NCI-H2227 (cell line): Measurements from ENCODE around the gene WNK2.

Experiments used
- DNase-seq: peaks from one replicate; lab custom pipeline; 2025; ENCODE audit not compliant: unreplicated experiment; lab: John Stamatoyannopoulos, UW

Gene WNK2

DNA sequence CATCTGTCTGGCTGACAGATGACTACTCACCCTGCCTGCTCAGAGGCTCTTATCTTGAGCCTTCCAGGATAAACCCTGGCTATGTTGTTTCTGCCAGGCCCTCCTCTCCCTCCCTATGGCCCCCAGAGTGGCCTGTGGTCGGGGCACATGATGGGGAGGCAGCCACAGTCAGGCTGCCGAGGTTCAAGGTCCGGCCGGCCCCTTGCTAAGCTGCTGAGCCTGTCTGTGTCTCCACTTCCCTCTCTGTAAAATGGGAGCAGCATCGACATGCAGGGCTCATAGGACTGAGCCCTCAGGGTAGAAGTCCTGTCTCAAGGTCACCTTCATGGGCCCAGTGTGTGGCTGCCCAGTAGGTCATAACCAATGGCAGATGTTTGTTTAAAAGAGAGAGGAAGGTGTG is 28.5 kb downstream of the WNK2 start:
- no peak for DNase-seq

DNA sequence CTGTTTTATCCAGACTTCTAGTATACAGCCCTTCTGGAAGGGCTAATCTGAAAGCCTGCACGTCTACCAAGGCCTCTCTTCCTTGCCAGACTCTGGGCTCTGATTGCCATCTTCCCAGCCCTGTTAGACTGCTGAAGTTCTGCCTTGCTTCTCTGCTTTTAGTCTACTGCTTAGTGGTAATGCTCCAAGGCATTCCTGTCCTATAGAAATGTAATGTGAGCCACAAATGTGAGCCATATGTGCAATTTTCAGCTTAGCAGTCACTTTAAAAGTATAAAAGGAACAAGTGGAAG is 32.1 kb downstream of the WNK2 start:
- DNase-seq: no peak

DNA sequence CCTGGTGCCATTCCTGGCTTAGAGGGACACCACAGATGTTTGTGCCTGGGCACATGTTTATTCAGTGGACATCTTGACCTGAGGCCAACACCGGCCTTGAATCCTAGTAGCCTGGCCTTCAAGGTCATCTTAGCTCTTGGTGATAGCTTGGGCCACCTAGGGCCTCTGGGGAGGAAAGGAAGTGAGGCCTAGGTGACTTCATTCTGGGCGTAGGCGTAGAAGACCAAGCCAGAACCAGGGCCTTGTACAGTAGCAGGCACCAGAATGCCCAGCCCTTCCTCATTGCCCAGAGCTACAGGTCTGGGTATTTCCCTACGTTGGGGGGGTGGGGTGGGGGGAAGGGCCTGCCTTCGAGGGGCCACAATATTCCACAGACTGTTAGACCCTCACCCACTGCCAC is 33.8 kb downstream of the WNK2 start:
- DNase-seq: no peak

DNA sequence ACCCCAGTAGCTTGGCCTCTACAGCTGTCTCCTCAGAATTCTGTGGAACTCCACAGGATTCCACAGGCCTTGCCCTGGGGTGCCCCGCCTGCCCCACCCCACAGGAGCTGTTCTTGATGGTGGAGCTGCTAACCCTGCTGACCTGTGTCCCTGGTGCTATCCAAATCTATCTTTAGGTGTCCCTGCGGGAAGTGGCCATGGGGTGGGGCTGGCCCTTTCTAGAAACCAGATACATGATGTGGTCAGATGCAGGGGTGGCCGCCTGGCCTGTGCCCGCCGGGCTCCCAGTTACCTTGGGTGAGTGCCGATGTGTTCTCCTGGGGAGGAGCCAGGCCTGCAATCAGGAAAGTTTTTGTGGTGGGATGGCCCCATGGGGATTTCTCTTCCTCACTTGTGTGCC is 34.2 kb downstream of the WNK2 start:
- DNase-seq: no peak

DNA sequence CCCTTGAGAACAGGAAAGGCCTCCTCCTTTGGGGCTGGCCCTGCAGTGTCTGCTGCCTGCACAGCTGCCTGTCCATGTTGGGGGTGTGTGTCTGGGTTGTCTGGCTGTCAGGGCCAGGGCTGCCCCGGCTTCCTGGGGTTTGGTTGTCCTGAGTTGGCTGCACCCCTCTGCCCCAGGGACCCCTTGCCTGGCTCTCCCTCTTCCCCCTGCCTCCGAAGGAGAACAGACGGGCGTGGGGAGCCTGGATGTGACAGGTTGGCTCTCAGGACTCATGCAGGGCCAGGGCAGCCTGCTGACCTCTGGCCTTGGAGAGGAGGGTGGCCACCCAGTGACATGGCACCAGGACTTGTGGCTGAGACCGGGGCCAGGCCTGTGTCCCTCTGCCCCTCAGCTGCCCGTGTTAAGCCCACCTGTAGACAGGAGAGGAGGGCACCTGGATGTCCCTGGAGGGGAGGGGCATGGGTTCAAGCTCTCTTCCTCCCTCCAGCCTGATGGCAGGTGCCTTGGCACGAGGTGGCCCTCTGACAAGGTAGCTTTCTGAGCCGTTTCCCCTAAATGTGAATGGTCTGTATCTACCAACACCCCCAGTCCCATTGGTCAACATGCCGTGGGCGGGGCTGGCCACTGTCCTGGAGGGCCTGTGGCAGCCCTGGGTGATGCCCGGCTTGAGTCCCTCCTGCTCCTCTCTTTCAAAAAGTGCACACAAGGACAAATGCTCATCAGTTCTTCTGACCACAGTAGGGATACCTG is 34.9 kb downstream of the WNK2 start:
- DNase-seq: no peak

DNA sequence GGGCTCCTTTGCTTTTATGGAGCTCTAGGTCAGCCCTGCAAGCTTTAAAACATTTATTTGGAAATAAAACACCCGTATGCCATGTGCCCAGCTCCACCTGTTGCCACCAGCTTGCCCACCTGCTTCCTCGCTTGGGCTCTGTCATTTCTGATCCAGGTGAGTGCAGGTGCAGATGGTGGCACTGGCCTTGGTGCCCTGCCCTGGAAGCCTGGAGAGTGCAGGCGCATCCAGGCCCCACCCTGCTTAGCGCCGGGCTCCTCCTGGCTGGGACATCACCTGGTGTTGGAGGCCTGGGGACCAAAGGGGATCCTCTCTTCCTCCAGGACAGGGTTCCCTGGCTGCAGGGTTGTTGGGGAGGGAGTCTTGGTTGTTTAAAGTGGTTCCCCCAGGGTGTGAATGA is 35.8 kb downstream of the WNK2 start:
- DNase-seq: no peak

DNA sequence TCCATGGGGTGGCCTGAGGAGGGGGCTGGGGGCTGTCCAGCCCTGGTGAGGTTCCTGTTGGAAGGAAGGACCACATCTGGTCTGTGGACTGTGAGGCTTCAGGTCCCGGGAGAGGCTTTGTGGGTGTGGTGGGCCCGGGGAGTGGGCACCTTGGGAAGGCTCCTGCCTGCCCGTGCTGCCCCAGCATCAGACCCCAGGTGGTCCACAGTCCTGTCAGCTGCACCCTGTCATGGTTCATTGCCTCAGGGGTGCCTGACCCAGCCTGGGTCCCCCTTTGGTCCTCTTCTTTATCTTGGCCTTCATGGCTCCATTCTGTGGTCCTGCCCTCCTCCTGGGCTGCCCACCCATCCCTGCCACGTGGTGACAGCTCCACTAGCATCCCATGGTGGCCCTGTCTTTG is 36.7 kb downstream of the WNK2 start:
- no peak for DNase-seq

DNA sequence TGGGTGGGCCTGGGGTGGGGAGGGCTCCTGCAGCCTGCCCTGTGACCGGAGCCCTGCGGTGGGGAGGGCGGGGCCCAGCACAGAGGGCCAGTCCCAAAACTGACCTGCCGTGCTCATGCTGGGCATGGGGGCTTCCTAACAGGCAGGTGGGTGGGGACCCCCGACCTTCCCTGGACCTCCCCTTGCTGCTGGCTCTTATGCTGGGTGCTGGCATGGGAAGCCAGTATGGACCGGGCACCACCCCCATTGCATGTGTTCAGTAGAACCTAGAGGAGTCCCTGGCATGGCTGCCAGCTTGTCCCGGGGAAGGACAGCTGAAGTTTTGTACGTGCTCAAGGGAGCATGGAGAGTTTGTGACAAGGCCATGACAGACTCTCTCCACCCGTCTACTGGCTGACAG is 37.1 kb downstream of the WNK2 start:
- no peak for DNase-seq

DNA sequence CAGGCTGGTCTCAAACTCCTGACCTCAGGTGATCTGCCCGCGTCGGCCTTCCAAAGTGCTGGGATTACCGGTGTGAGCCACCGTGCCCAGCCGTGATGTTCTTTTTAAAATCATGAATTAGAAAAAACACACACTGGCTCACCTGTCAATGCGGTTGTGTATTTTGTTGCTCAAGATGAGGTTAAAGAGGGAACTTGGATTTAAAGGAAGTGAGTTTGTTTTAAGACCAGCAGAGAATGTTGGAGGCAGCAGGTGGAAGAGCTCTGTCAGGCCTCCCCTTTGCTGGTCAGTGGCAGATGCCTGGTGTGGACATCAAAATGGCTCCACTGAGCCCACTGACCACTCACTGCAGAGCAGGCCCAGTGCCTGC is 38.9 kb downstream of the WNK2 start:
- DNase-seq: no peak

DNA sequence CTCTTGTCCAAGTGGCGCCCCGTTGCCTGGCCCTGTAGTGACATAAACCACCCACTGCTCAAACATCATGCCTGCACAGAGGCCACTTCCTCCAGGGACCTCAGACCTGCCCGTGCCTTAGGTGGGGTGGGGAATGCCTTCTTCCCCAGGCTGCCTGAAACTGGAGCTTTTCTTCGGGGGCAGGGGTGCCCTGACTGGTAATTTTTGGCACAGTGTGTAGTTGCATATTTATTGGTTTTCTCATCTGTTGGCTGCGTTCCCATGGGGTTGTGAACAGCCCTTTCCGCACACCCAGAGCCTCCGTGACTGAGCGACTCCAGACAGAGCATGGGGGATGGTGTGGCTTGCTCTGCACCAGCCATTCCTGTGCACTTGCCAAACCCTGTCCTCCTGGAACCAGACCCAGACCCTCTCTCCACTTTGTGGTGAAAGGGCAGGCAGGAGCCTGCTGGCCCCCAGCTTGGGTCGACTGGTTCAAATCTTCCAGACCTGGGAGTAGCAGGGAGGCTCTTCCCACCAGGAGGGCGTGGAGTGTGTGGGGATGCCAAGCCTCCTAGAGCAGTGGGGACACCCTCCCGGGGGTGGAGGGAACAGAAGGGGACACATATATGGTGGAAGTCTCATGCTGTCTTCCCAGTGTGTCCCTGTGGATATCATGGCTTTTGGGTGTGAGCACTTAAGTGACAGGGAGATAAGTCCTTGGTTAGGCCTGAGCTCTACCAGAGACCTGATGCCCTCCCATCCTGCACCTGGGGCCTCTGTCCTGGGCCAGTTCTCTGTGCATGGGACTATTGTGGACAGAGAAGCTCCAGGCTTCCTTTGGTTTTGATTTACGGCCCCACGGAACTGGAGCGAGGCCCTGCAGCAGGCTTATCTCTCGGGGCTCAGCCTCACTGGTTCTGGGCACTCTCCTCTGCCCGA is 39.6 kb downstream of the WNK2 start:
- no peak for DNase-seq

DNA sequence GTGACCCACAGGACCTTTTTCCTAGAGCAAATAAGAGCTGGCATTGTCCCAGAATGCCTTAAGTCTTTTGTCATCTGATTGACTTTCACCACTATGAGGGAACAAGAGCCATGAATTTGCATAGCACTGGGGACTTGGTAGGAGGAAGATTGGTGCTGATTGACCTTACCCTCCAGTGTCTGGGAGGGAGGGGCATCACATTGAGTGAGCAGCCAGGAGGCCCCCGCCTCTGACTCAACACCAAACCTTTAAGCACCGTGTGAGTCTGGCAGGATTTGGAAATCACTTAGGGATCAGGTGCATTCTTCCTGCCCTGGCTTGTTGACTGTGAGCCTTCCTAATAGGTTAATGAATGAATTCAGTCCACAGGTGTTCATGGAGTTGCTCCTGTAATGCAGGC is 40.7 kb downstream of the WNK2 start:
- DNase-seq: no peak

DNA sequence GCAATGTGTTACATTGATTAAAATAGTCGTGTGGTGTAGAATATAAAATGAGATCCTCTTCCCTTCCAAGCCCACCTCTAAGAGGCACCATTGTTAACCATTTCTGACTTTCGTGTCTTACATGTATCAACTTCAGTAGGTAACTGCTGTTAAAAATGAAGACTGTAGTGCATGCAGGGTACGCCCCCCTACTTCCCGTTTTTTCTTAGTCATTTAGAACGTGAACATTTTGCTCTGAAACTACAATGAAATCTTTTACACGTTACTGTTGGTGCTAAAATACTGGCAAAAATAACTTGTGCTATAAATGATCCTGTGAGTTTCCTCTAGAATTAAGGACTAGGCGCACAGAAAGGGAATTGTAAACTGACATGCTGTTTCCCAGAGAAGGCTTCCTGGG is 41.5 kb downstream of the WNK2 start:
- DNase-seq: no peak

DNA sequence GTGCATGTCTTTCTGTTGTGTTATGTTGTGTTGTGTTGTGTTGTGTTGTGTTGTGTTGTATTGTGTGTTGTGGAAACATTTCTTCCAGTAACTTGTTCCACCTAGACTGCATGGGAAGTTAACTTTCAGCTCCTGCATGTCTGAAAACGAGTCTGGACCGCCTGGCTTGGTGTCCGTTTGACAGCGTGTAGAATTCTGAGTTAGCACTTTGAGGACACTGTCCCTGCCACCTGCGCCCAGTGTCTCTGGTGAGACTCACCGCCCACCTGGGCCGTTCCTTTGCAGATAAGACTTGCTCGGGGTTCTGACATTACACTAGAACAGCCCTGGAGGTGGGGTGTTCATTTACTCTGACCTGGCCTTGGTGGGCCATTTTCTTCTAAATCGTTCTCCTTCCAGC is 42.0 kb downstream of the WNK2 start:
- no peak for DNase-seq

DNA sequence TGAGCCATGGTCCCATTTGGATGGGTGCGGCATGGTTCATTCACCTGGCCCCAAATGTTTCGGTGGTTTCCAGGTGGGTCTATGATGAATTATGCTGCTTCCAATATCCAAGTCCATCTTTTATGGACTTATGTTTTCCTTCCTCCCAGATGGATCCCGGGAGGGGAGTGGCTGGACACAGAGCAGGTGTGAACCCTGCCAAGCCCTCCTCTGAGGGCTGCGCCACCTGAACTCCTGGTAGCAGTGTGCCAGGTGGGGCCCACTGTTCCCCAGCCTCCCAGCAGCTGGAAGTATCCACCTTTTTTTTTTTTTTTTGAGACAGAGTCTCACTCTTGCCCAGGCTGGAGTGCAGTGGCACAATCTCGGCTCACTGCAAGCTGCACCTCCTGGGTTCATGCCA is 42.9 kb downstream of the WNK2 start:
- no peak for DNase-seq

DNA sequence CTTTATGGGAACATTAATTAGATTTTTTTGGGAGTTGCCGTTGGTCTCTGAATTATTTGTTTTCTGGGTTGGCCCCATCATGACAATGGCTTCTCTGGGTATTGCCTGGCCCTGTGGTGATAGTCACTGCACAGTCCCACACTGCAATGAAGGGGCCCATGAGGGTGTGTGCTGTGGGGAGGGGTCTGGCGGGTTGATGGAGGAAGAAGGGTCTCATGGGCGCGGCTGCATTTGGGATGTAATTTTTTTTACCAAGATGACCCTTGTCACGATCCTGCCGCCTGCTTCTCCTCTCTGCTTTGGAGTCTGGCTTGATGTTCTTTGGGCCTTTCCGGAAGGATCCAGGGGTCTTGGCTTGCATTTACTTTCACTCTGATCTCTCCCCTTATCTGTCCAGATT is 44.1 kb downstream of the WNK2 start:
- DNase-seq: no peak

DNA sequence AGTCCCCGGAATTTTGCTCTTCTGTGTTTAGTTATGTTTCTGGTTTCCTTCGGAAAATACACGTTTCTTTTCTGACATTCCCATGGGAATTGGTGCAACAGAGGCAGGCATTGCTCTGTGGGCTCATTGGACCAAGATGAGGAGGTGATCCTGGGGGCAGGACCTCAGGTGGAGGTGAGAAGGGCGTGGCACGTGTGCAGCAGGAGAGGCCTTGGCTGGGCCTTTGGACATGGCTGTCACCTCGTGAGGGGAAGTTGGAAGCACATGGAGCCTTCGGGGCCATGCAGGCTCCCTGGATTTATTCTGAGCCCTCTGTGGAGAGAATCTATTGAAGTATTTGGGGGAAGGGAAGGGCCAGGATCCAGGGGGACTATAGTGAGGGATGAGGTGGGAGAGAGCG is 44.5 kb downstream of the WNK2 start:
- no peak for DNase-seq

DNA sequence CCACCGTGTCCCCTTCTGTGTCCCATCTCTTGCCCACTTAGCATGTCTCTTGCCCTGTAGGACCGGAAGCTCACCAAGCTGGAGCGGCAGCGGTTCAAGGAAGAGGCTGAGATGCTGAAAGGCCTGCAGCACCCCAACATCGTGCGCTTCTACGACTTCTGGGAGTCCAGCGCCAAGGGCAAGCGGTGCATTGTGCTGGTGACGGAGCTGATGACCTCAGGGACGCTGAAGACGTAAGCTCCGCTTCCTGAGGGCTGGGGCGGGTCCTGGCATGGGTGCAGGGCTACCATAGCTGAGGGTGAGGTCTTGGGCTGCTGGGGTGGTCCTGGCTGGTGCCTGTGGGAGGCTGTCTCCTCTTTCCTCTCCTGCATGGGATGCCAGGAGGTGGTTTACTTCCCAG is 45.7 kb downstream of the WNK2 start:
- DNase-seq: no peak

DNA sequence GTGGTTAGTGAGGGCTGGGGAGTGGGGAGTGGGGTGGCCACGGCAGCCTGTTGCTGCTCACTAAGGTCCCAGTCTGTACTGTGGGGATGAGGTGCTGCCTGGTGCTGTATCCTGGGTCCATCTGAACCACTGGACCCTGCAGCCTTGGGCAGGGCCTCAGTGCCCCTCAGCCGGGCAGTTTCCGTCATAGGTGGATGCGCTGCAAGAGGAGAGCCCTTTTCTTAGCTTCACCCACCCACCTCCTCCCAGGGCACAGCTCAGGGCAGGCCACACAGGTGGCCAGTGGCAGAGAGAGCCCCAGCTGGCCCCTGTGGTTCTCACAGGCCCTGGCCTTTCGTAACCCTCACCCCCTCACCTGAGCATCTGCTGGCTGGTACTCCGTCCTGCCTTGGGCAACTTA is 46.2 kb downstream of the WNK2 start:
- no peak for DNase-seq

DNA sequence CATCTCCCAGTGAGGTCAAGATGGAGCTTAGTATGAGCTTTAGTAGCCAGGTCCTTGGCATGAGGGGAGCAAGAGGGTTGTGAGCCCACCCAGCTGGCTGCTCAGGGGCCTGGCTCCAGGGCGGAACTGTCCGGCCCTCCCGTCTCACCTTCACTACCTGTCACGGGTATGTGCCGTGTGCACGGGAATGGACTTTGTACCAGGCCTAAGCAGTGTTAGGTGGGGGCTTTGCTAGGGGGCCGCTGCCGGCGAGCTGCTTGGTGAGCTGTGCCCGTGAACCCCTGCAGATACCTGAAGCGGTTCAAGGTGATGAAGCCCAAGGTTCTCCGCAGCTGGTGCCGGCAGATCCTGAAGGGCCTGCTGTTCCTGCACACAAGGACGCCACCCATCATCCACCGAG is 46.7 kb downstream of the WNK2 start:
- no peak for DNase-seq

DNA sequence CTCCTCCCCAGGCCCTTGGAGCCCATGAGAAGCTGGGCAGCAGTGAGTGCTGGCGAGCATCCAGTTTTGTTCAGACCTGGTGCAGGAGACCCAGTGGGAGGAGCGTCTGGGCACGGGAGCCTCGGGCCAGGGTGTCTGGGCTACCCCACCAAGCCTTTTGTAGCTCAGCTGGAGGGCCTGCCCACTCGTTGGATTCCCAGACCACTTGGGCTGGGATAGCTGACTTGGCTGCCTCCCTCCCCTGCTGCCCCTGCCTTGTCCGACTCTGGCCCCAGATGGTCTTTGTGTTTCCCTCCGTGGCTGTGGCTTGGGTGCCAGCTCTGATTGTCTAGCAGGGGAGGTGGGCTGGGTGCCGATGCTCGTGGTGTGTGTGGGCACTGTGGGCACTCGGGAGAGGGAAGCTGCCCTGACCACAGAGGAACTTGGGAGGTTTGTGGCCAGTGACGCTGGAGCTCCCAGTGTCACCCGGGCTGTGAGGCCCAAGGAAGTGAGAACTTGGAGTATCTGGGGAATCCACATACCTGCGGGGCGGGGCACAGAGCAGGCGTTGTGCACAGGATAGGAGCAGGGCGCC is 47.3 kb downstream of the WNK2 start:
- DNase-seq: no peak

DNA sequence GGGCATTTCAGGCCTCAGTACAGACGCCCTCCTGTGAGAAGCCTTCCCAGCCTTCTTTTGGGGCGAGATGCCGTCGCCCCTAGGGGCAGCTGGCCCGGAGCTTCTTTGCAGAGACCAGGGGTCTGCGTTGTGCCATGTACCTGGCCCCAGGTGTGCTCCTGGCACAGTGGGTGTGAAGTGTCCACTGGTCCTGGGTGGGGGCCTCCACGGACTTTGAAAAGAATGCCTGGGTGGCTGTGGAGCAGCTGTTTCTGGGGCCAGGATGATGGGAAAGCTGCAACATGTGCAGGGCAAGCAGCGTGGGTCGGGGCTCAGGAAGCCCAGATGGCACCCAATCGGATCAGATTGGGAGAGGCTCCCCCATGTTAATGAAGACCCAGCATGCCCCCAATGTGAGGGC is 47.8 kb downstream of the WNK2 start:
- DNase-seq: no peak

DNA sequence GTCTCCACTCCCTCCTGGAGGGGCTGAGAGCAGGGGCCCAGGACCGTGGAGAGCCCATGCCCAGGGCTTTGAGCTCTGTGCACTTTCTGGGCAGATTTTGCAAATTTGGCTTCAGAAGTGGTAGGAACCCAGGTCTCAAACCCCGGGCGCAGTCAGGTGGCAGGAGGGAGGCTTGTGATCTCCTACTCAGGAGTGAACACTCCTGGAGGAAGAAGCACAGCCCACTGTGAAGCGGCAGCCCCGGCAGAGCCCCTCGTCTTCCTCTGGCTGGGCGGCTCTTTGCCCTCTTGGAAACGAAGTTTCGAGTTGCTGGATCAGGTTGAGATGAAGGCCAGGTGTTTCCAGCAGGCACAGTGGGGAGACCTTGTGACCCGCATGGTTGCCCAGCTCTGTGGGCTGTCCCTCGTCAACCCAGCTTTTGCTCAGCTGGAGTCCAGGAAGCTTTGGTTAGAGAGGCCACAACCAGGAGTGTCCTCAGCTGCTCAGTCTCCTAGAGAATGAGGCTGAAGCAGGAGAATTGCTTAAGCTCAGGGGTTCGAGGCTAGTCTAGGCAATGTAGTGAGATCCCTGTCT is 48.5 kb downstream of the WNK2 start:
- DNase-seq: no peak
